Natural killer cell (primary cell): ENCODE measurements around the gene HDLBP. TPM values are rescaled to one million over a fixed set of nuclear protein-coding genes. Genes with fewer than 3 reads are reported as not detected.

ENCODE experiments used
- ATAC-seq, 3 donors: fragments of 150-1000 bp in 2 of 3; fragments of 200-7000 bp in 1 of 3; cut with Tn5 transposase; 1 replicate in 1 of 3; 2 replicates in 2 of 3; pipeline ENCODE4 v1.10.0; 2021; ENCODE audit warnings: mild to moderate bottlenecking in 2 of 3, moderate library complexity in 2 of 3
- DNase-seq, 2 donors: peaks; one replicate each; pipeline versions ENCODE4 v3.0.0 to v3.0.0-alpha.2; 2013 to 2021; ENCODE audit warnings: mixed read lengths in 1 of 2
- H3K27ac ChIP-seq: one replicate; pipeline ENCODE4 v1.5.1; 2013; ENCODE audit warnings: mild to moderate bottlenecking, low read length
- H3K27me3 ChIP-seq: one replicate; pipeline ENCODE4 v1.6.1; 2013; ENCODE audit warnings: low read length; ENCODE audit not compliant: control insufficient read depth, insufficient read depth
- H3K36me3 ChIP-seq: one replicate; pipeline ENCODE4 v1.6.1; 2013; ENCODE audit warnings: low read length; ENCODE audit not compliant: control insufficient read depth, insufficient read depth
- H3K4me1 ChIP-seq: one replicate; pipeline ENCODE4 v1.6.1; 2013; ENCODE audit warnings: low read length; ENCODE audit not compliant: control insufficient read depth, insufficient read depth
- H3K4me3 ChIP-seq: one replicate; pipeline ENCODE4 v1.5.1; 2013; ENCODE audit warnings: low read length
- H3K9me3 ChIP-seq: one replicate; pipeline ENCODE4 v1.6.1; 2013; ENCODE audit warnings: low read length; ENCODE audit not compliant: control insufficient read depth, insufficient read depth
- H3K27ac Mint-ChIP-seq, 2 donors: one replicate each; pipeline ENCODE4 v1.8.0; 2022; ENCODE audit warnings: mild to moderate bottlenecking in 2 of 2, mixed read lengths in 2 of 2, moderate library complexity in 1 of 2
- H3K27me3 Mint-ChIP-seq, 2 donors: one replicate each; pipeline ENCODE4 v1.8.0; 2022; ENCODE audit warnings: low read depth in 2 of 2, mixed read lengths in 2 of 2
- H3K36me3 Mint-ChIP-seq: one replicate; pipeline ENCODE4 v1.8.0; 2022; ENCODE audit warnings: mixed read lengths
- H3K4me1 Mint-ChIP-seq, 2 donors: one replicate each; pipeline ENCODE4 v1.8.0; 2022; ENCODE audit warnings: mixed read lengths in 2 of 2
- H3K4me3 Mint-ChIP-seq: one replicate; pipeline ENCODE4 v1.8.0; 2022; ENCODE audit warnings: mild to moderate bottlenecking, moderate library complexity, mixed read lengths
- H3K9me3 Mint-ChIP-seq, 2 donors: one replicate each; pipeline ENCODE4 v1.8.0; 2022; ENCODE audit warnings: mixed read lengths in 2 of 2
- CTCF ChIP-seq: fragments of 200-600 bp; IDR thresholded peaks from one replicate; pipeline ENCODE4 v1.8.0; 2022; ENCODE audit warnings: antibody characterized with exemption
- WGBS: methylation state at CpG from one replicate; pipeline ENCODE4 v1.1.7; 2013; ENCODE audit warnings: missing lambda C conversion rate; ENCODE audit not compliant: insufficient coverage; 5-methylcytosine and 5-hydroxymethylcytosine counted together
- intact Hi-C: fragments of 100-400 bp; cut with micrococcal nuclease; formaldehyde crosslinking; loops from one replicate; pipeline ENCODE4 v1.14.2; 2022
- total RNA-seq, 4 donors: library from RNA; stranded (reverse); fragments of 120-200 nt in 1 of 4; gene quantifications; one replicate each; pipeline versions ENCODE4 v1.2.3 to v1.2.4, GENCODE V29; 2013 to 2022

The HDLBP gene
- total RNA-seq, 3 donors from 2014 or later (not counting 1 experiment from before 2014, with no cell fraction given): 170 to 200 (median 177) TPM

DNA sequence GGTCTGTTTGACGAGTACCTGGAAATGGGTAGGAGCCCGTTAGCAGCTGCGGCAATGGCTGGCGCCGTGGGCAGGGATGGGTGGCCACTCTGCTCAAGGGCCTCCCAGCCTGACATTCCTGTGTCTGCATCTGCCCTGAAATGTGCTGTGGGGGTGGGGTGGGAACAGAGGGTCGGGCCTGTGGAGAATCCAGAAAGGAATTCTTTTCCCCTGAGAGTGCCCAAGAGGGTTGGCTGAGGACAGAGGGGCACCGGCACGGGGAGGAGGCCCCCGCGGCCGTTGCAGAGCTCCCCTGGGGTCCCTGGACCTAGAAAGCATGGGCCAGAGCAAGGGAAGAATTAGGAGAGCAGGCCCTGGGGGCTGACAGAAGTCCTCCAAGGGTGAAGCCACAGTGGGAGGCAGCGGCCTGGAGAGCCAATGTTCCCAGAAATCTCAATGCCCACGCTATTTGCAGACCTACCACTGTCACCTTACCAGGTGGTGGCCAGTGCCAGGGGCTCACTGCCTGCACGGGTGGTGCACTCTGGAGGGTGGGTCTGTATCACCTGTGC is 99.2 kb downstream of the HDLBP start:
- ATAC-seq: no peak
- Histone ChIP-seq H3K36me3 (no peaks in the 10 kb centered on the region), H3K27me3 (no peaks in the 10 kb centered on the region), H3K9me3 (no peaks in the 10 kb centered on the region), H3K4me3 (no peak overlapping the region), H3K27ac (no peak overlapping the region), H3K4me1 (peaks cover 12% of the 10 kb centered on the region)
- no peak for DNase-seq
- peak overlapping the region in 1 of 2 donors; percentile 23 for H3K27ac Mint-ChIP-seq
- H3K4me1 Mint-ChIP-seq: peaks cover 12 to 16% of the 10 kb centered on the region in 2 donors
- peak overlapping the region; percentile 53 for H3K4me3 Mint-ChIP-seq
- WGBS: 70% methylated on average over 13 of the region's 14 CpGs
- intact Hi-C loops: no loop called here
- no peak for TF ChIP-seq CTCF
- H3K9me3 Mint-ChIP-seq: no peaks in the 10 kb centered on the region
- no peaks in the 10 kb centered on the region for H3K36me3 Mint-ChIP-seq
- H3K27me3 Mint-ChIP-seq: no peaks in the 10 kb centered on the region

GRCh38 chr2:241215421-241215820 is 100.1 kb downstream of the HDLBP start:
- H3K9me3 ChIP-seq: no peaks in the 10 kb centered on the region
- Mint-ChIP-seq H3K4me1 (peaks cover 12 to 16% of the 10 kb centered on the region in 2 donors), H3K9me3 (no peaks in the 10 kb centered on the region), H3K27ac (no peak overlapping the region), H3K36me3 (no peaks in the 10 kb centered on the region), H3K4me3 (no peak overlapping the region), H3K27me3 (no peaks in the 10 kb centered on the region)
- intact Hi-C loops: no loop called here
- DNase-seq: peak in 1 of 2 donors; percentile 31
- TF ChIP-seq CTCF: no peak
- no peak overlapping the region for H3K27ac ChIP-seq
- peaks cover 12% of the 10 kb centered on the region for H3K4me1 ChIP-seq
- H3K4me3 ChIP-seq: no peak overlapping the region
- 61% methylated on average over 9 of the region's 9 CpGs for WGBS
- ATAC-seq: no peak
- H3K36me3 ChIP-seq: no peaks in the 10 kb centered on the region
- H3K27me3 ChIP-seq: no peaks in the 10 kb centered on the region

DNA sequence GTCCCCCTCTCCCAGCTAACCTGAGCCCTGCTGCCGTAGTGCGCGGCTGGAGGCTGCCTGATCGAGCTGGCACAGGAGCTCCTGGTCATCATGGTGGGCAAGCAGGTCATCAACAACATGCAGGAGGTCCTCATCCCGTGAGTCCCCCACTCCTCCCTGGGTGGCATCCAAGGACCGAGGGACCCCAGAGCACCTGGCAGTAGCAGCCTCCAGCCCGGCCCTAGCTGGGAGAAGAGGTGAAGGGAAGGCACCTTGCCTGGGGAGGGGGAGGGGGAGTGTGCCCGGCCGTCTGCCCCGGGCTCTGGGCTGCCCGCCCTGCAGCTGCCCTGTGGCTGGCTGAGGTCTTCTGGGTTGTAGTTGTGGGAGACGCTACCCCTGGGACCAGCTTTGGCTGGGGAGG is 100.7 kb downstream of the HDLBP start:
- WGBS: 88% methylated on average over 12 of the region's 12 CpGs
- no peaks in the 10 kb centered on the region for H3K27me3 Mint-ChIP-seq
- DNase-seq: no peak
- Histone ChIP-seq H3K4me3 (no peak overlapping the region), H3K4me1 (peaks cover 12% of the 10 kb centered on the region), H3K27me3 (no peaks in the 10 kb centered on the region), H3K36me3 (no peaks in the 10 kb centered on the region), H3K9me3 (no peaks in the 10 kb centered on the region), H3K27ac (no peak overlapping the region)
- intact Hi-C loops: no loop called here
- H3K4me3 Mint-ChIP-seq: no peak overlapping the region
- H3K9me3 Mint-ChIP-seq: no peaks in the 10 kb centered on the region
- no peak for ATAC-seq
- H3K36me3 Mint-ChIP-seq: no peaks in the 10 kb centered on the region
- peaks cover 12 to 16% of the 10 kb centered on the region in 2 donors for H3K4me1 Mint-ChIP-seq
- TF ChIP-seq CTCF: no peak
- H3K27ac Mint-ChIP-seq: no peak overlapping the region

- Mint-ChIP-seq H3K27me3 (no peaks in the 10 kb centered on the region), H3K4me3 (no peak overlapping the region), H3K9me3 (no peaks in the 10 kb centered on the region), H3K27ac (no peak overlapping the region), H3K4me1 (peaks cover 8 to 14% of the 10 kb centered on the region in 2 donors), H3K36me3 (no peaks in the 10 kb centered on the region)
- no peak overlapping the region for H3K4me3 ChIP-seq
- ATAC-seq (no peak), DNase-seq (no peak)
- no peaks in the 10 kb centered on the region for H3K36me3 ChIP-seq
- intact Hi-C loops: no loop called here
- no peaks in the 10 kb centered on the region for H3K9me3 ChIP-seq
- TF ChIP-seq CTCF: no peak
- no peaks in the 10 kb centered on the region for H3K27me3 ChIP-seq
- WGBS: 74% methylated on average over 10 of the region's 10 CpGs
- H3K4me1 ChIP-seq: peaks cover 12% of the 10 kb centered on the region
- no peak overlapping the region for H3K27ac ChIP-seq
Observed at GRCh38 chr2:241214209-241214608, 101.3 kb downstream of the HDLBP start.
